GM19239 (cell line): Measurements from ENCODE around the gene LYPD6B.

Experiments used
- DNase-seq: peaks from one replicate; pipeline ENCODE4 v3.0.0; 2011; ENCODE audit warnings: low spot score; ENCODE audit not compliant: insufficient read length
- FAIRE-seq: peaks from 2 replicates; lab custom pipeline; 2011; peaks lifted over from hg19 to GRCh38; lab: Jason Lieb, UNC

Gene LYPD6B

DNA sequence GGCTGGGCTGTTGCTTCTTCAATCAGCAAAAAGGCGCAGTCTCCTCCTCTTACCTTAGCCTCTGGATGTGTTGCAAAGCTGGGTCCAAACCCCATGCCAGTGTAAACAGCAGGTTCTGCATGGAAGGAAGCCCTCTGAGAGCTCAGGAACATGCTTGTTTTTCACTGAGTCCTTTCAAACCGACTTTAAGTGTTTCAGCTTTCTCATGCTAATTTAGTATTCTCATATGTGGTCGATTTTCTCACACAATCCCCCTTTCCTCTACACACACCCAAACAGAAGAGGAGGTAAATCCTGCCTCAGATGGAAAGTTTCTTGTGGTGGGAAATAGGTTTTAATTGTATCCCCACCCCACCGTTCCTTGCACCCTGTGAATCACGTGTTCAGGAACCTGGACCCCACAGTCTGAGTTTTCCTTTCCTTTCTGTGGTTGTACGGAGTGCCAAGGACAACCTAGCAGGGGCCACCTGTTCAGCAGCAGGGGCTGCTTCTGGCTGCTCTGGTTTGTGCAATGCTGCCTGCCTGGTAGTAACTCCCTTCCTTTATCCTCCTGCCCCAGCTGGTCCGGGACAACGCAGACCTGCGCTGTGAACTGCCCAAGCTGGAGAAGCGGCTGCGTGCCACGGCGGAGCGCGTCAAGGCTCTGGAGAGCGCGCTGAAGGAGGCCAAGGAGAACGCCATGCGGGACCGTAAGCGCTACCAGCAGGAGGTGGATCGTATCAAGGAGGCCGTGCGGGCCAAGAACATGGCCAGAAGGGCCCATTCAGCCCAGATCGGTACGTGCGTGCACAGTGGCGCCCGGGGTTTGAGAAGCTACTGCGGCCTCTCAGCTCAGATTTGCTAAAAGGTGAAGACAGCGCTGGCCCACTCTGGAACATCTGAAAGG lies 28.7 kb upstream of the LYPD6B start:
- no peak for FAIRE-seq
- DNase-seq, result no peak

GRCh38 chr2:149012545-149012944 lies 26.0 kb upstream of the LYPD6B start:
- DNase-seq (no peak), FAIRE-seq (no peak)

- DNase-seq (no peak), FAIRE-seq (no peak)
Observed at GRCh38 chr2:149015501-149015900, 23.0 kb upstream of the LYPD6B start.

DNA sequence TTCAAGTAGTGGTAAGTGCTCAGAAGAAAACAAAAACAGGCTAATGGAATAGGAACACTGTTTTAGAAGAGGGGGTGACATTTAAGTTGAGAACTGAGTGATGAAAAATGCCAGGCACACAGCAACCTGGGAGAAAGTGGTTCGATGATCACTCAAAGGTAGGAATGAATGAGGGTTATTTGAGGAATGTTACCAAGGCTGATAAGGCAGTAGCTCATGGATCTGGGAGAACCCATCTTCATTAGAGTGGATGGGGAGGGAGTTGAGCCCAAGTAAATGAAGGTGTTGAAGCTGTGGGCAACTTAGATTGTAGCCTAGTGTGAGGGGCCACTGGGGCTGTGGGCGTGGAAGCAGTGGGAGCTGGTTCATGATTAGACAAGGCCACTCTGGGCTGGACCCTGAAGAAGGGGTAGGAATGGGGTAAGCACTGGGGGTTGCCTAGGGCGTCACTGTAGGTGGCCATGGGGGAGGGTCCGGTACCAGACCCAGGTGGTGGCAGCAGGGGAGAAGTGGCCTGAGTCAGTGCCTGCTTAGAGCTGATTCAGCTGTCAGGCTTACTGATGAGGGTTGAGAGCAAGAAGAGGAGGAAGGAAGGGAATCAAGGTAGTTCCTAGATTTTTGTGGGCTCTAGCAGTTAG lies 22.5 kb upstream of the LYPD6B start:
- FAIRE-seq, result no peak
- DNase-seq, result no peak

- FAIRE-seq (peak; percentile 94), DNase-seq (peak; percentile 70)
Observed at GRCh38 chr2:149017116-149017985, 21.1 kb upstream of the LYPD6B start.

- FAIRE-seq (peak; percentile 76), DNase-seq (no peak)
Observed at GRCh38 chr2:149018981-149019380, 19.5 kb upstream of the LYPD6B start.

GRCh38 chr2:149019768-149020167 lies 18.7 kb upstream of the LYPD6B start:
- DNase-seq (no peak), FAIRE-seq (peak; percentile 87)

- no peak for DNase-seq
- FAIRE-seq, result peak; percentile 92
Observed at GRCh38 chr2:149020432-149020851, 18.1 kb upstream of the LYPD6B start.

GRCh38 chr2:149021271-149021719 lies 17.2 kb upstream of the LYPD6B start:
- FAIRE-seq, result peak; percentile 95
- no peak for DNase-seq

- FAIRE-seq (peak; percentile 96), DNase-seq (peak; percentile 42)
Observed at GRCh38 chr2:149021761-149022160, 16.7 kb upstream of the LYPD6B start.

DNA sequence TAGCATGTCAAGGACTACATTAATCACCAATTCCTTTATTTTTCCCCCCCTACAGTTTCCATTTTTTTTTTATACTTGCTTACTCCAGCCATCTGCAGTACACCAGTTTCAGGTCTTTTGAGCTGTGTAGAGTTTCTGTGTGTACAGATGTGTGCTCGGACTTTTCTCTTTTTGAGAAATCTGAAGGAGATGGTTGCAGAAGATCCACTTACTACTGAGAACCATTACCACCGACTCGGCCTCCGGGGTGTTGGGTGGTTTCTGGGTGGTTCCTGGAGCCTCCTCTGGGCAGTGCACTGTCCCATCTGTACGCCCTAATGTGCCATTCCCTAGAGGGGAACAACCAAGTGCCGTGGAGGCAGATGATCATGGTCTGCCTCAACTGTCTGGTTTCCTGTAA lies 15.4 kb upstream of the LYPD6B start:
- FAIRE-seq, result peak; percentile 21
- DNase-seq, result no peak

- FAIRE-seq, result no peak
Observed at GRCh38 chr2:149027590-149028250, 10.8 kb upstream of the LYPD6B start.

GRCh38 chr2:149028377-149028776 lies 10.1 kb upstream of the LYPD6B start:
- no peak for DNase-seq
- no peak for FAIRE-seq

More at GRCh38 chr2:149027590-149028250, 10.8 kb upstream of the LYPD6B start:
- DNase-seq, result no peak

DNA sequence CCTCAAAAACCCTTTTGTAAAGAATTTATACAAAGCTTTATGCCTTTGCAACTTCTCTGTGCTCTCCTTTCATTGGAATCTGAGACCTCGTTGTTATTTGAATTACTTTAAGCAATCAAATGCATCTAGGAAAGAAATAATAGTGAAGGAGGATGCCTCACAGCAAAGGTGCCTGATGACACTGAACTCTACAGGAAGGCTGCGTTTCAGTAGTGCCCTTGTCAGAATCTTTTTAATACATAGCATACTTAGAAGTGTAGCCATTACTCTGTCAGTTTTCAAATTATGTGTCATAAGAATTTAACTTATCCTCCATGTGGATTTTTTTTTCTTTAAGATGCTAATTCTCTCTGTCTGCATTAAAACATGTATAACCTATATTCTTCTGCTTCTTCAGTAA lies 9.6 kb upstream of the LYPD6B start:
- DNase-seq (no peak), FAIRE-seq (no peak)

GRCh38 chr2:149029307-149029965 lies 9.1 kb upstream of the LYPD6B start:
- no peak for DNase-seq
- FAIRE-seq, result no peak

DNA sequence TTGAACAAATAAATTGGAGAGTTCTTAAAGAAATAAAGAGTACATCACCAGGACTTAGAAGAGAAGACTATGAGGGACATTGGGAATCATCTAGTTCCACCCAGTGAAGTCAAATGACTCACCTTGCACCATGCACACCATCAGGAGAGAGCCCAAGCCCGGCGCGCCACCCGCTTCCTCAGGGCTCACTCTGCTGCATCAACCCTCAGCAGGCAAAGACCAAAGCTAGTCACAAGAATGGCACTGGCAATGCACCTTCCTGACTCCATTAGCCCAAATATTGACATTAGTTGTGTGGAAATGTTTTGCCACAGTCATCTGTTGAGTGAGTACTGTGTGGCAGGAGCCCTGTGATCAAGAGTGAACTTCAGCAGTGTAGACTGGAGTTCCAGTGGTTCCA lies 7.1 kb upstream of the LYPD6B start:
- no peak for FAIRE-seq
- no peak for DNase-seq

- FAIRE-seq, result no peak
Observed at GRCh38 chr2:149033716-149034115, 4.8 kb upstream of the LYPD6B start.

DNA sequence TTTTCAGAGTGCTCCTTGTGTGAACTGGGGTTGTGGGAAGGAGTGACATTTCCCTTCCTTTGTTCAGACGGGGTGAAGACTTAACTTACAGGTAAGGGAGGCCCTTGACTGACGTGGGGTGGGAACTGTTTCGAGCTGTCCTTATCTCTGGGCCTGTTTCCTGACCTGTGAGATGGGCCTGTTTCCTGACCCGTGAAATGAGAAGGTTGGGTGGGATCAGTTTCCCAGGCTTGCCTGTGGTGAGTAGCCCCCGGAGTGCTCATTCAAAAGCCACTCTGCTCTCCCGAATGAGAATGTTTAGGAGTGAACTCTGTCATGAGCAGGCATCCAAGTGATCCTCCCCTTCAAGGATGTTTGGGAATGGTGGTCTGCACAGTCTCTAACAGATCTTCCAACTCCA lies 4.1 kb upstream of the LYPD6B start:
- DNase-seq (no peak), FAIRE-seq (no peak)

More at GRCh38 chr2:149033716-149034115, 4.8 kb upstream of the LYPD6B start:
- no peak for DNase-seq

DNA sequence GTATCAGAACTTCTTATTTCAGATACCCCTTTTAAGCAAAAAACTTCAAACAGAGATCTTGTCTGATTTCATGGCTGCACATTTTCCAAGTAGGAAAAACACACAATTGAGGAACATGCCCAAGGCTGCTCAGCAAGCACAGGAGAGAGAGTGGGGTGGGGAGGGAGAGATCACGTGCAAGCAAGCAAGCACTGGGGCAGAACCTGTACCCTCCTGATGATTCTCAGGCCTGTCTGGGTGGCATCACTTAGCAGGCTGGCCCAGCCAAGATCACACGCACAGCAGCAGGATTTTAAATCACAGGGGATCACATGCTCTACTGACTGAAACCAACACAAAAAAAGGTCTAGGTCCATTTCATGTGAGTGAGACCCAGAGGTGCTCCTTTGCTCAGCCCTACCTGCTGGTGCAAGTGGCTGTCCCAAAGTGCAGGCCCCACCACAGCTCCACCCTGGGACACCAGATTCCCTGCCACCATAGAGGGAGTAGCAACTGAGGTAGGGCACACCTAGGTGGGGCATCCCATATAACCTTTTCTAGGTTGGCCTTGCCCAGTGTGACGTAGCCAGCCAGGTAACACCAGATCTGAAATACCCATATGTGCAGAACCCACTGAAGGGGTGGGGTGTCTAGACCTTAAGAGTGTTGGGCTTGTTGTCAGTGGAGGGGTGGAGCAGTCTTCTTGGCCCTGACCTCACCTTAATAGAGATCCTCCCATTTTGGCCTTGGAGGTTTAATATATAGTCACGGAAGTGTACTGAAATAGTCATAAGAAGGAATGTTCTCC lies 1.8 kb upstream of the LYPD6B start:
- DNase-seq, result no peak
- FAIRE-seq, result no peak
